ENCODE data around the gene NSMF. TPM values are rescaled to one million over a fixed set of nuclear protein-coding genes. Genes with fewer than 3 reads are reported as not detected.
A peak's percentile ranks its signal among the peaks of the same experiment; 100 is the strongest.
"Not testable (repeated sequence)": the region's sequence is repeated elsewhere in the genome, so short reads cannot be mapped to it uniquely, and the experiment has no call there.

NSMF gene
- polyA plus RNA-seq, 1 donor = 33.4 TPM

GRCh38 chr9:137456061-137456863 is 2.9 kb downstream of the NSMF start:
- peaks cover 31% of the 10 kb centered on the region for H3K4me1 ChIP-seq (ENCODE audit: control insufficient read depth, insufficient read depth, low read length)
- no peak for DNase-seq
- H3K27ac ChIP-seq (ENCODE audit: low read length) = no peak overlapping the region
- H3K36me3 ChIP-seq (ENCODE audit: control insufficient read depth, insufficient read depth, low read length) = peaks cover 21% of the 10 kb centered on the region
- H3K4me3 ChIP-seq (ENCODE audit: low read length) = no peak overlapping the region
- H3K27me3 ChIP-seq (ENCODE audit: control insufficient read depth, insufficient read depth, low read length) = no peaks in the 10 kb centered on the region
- no CpG with 5 or more reads among the region's 12 CpGs for WGBS (ENCODE audit: insufficient coverage, low lambda C conversion rate)
- peaks cover 8% of the 10 kb centered on the region for H3K9me3 ChIP-seq (ENCODE audit: control insufficient read depth, low read depth, low read length)

GRCh38 chr9:137455359-137455991 is 3.7 kb downstream of the NSMF start:
- Histone ChIP-seq H3K27ac (ENCODE audit: low read length) (no peak overlapping the region), H3K36me3 (ENCODE audit: control insufficient read depth, insufficient read depth, low read length) (peaks cover 21% of the 10 kb centered on the region), H3K9me3 (ENCODE audit: control insufficient read depth, low read depth, low read length) (peaks cover 8% of the 10 kb centered on the region), H3K4me3 (ENCODE audit: low read length) (no peak overlapping the region), H3K4me1 (ENCODE audit: control insufficient read depth, insufficient read depth, low read length) (peaks cover 31% of the 10 kb centered on the region), H3K27me3 (ENCODE audit: control insufficient read depth, insufficient read depth, low read length) (no peaks in the 10 kb centered on the region)
- no CpG with 5 or more reads among the region's 18 CpGs for whole genome bisulfite sequencing (ENCODE audit: insufficient coverage, low lambda C conversion rate)
- DNase-seq = no peak

GRCh38 chr9:137454597-137455358 is 4.4 kb downstream of the NSMF start:
- no CpG with 5 or more reads among the region's 30 CpGs for WGBS (ENCODE audit: insufficient coverage, low lambda C conversion rate)
- H3K9me3 ChIP-seq (ENCODE audit: control insufficient read depth, low read depth, low read length) = peaks cover 8% of the 10 kb centered on the region
- peaks cover 26% of the 10 kb centered on the region for H3K4me1 ChIP-seq (ENCODE audit: control insufficient read depth, insufficient read depth, low read length)
- peaks cover 21% of the 10 kb centered on the region for H3K36me3 ChIP-seq (ENCODE audit: control insufficient read depth, insufficient read depth, low read length)
- H3K27me3 ChIP-seq (ENCODE audit: control insufficient read depth, insufficient read depth, low read length) = no peaks in the 10 kb centered on the region
- H3K27ac ChIP-seq (ENCODE audit: low read length) = peak overlapping the region; percentile 85
- peak overlapping the region; percentile 68 for H3K4me3 ChIP-seq (ENCODE audit: low read length)
- peak; percentile 66 to 78 for DNase-seq

GRCh38 chr9:137454145-137454596 is 5.0 kb downstream of the NSMF start:
- Histone ChIP-seq H3K9me3 (ENCODE audit: control insufficient read depth, low read depth, low read length) (peaks cover 8% of the 10 kb centered on the region), H3K27me3 (ENCODE audit: control insufficient read depth, insufficient read depth, low read length) (no peaks in the 10 kb centered on the region), H3K4me3 (ENCODE audit: low read length) (peak overlapping the region; percentile 68), H3K4me1 (ENCODE audit: control insufficient read depth, insufficient read depth, low read length) (peaks cover 22% of the 10 kb centered on the region), H3K36me3 (ENCODE audit: control insufficient read depth, insufficient read depth, low read length) (peaks cover 26% of the 10 kb centered on the region), H3K27ac (ENCODE audit: low read length) (peak overlapping the region; percentile 85)
- no CpG with 5 or more reads among the region's 24 CpGs for WGBS (ENCODE audit: insufficient coverage, low lambda C conversion rate)
- peak in 1 of 2 donors; percentile 73 for DNase-seq

- Histone ChIP-seq H3K9me3 (ENCODE audit: control insufficient read depth, low read depth, low read length) (peaks cover 8% of the 10 kb centered on the region), H3K4me1 (ENCODE audit: control insufficient read depth, insufficient read depth, low read length) (peaks cover 22% of the 10 kb centered on the region), H3K4me3 (ENCODE audit: low read length) (peak overlapping the region; percentile 37), H3K36me3 (ENCODE audit: control insufficient read depth, insufficient read depth, low read length) (peaks cover 28% of the 10 kb centered on the region), H3K27me3 (ENCODE audit: control insufficient read depth, insufficient read depth, low read length) (no peaks in the 10 kb centered on the region), H3K27ac (ENCODE audit: low read length) (no peak overlapping the region)
- DNase-seq = peak; percentile 75 to 81
- WGBS (ENCODE audit: insufficient coverage, low lambda C conversion rate) = no CpG with 5 or more reads among the region's 25 CpGs
Measured at GRCh38 chr9:137453643-137454081, 5.5 kb downstream of the NSMF start.

GRCh38 chr9:137452761-137453642 is 6.1 kb downstream of the NSMF start:
- H3K4me1 ChIP-seq (ENCODE audit: control insufficient read depth, insufficient read depth, low read length) = peaks cover 16% of the 10 kb centered on the region
- peak overlapping the region; percentile 37 for H3K4me3 ChIP-seq (ENCODE audit: low read length)
- peaks cover 8% of the 10 kb centered on the region for H3K9me3 ChIP-seq (ENCODE audit: control insufficient read depth, low read depth, low read length)
- no peaks in the 10 kb centered on the region for H3K27me3 ChIP-seq (ENCODE audit: control insufficient read depth, insufficient read depth, low read length)
- no peak overlapping the region for H3K27ac ChIP-seq (ENCODE audit: low read length)
- DNase-seq = no peak
- H3K36me3 ChIP-seq (ENCODE audit: control insufficient read depth, insufficient read depth, low read length) = peaks cover 28% of the 10 kb centered on the region
- no CpG with 5 or more reads among the region's 43 CpGs for WGBS (ENCODE audit: insufficient coverage, low lambda C conversion rate)

- 100% methylated on average over 1 of the region's 17 CpGs for WGBS (ENCODE audit: insufficient coverage, low lambda C conversion rate)
- DNase-seq = no peak
Measured at GRCh38 chr9:137452006-137452760, 7.0 kb downstream of the NSMF start.

GRCh38 chr9:137451264-137452005 is 7.7 kb downstream of the NSMF start:
- H3K4me3 ChIP-seq (ENCODE audit: low read length); H3K9me3 ChIP-seq (ENCODE audit: control insufficient read depth, low read depth, low read length); H3K27ac ChIP-seq (ENCODE audit: low read length); H3K27me3 ChIP-seq (ENCODE audit: control insufficient read depth, insufficient read depth, low read length); DNase-seq: not testable (repeated sequence)
- Histone ChIP-seq H3K4me1 (ENCODE audit: control insufficient read depth, insufficient read depth, low read length) (peaks cover 14% of the 10 kb centered on the region), H3K36me3 (ENCODE audit: control insufficient read depth, insufficient read depth, low read length) (peaks cover 22% of the 10 kb centered on the region)
- WGBS (ENCODE audit: insufficient coverage, low lambda C conversion rate) = 95% methylated on average over 3 of the region's 31 CpGs

More at GRCh38 chr9:137452006-137452760, 7.0 kb downstream of the NSMF start:
- Histone ChIP-seq H3K27ac (ENCODE audit: low read length) (no peak overlapping the region), H3K9me3 (ENCODE audit: control insufficient read depth, low read depth, low read length) (peaks cover 8% of the 10 kb centered on the region), H3K27me3 (ENCODE audit: control insufficient read depth, insufficient read depth, low read length) (no peaks in the 10 kb centered on the region), H3K4me3 (ENCODE audit: low read length) (no peak overlapping the region), H3K4me1 (ENCODE audit: control insufficient read depth, insufficient read depth, low read length) (peaks cover 14% of the 10 kb centered on the region), H3K36me3 (ENCODE audit: control insufficient read depth, insufficient read depth, low read length) (peaks cover 27% of the 10 kb centered on the region)

Data from large intestine (tissue), 3 donors.